A673 (cell line): ENCODE data around the gene SLC25A25.

Source experiments
- CTCF ChIP-seq: fragments of 300-800, 200-600 bp; sonication (generic); conservative IDR thresholded peaks from 2 replicates; pipeline ENCODE4 v1.5.1; 2017; ENCODE audit warnings: low read depth, mild to moderate bottlenecking, antibody characterized with exemption, low read length, moderate library complexity, mixed read lengths
- EZH2 ChIP-seq: fragments of 200-600 bp; sonication (generic); IDR thresholded peaks from 2 replicates; pipeline ENCODE4 v1.6.1; 2017; ENCODE audit warnings: borderline replicate concordance, low read depth, mild to moderate bottlenecking, mixed read lengths, antibody characterized with exemption, low read length; ENCODE audit not compliant: poor library complexity, severe bottlenecking

DNA sequence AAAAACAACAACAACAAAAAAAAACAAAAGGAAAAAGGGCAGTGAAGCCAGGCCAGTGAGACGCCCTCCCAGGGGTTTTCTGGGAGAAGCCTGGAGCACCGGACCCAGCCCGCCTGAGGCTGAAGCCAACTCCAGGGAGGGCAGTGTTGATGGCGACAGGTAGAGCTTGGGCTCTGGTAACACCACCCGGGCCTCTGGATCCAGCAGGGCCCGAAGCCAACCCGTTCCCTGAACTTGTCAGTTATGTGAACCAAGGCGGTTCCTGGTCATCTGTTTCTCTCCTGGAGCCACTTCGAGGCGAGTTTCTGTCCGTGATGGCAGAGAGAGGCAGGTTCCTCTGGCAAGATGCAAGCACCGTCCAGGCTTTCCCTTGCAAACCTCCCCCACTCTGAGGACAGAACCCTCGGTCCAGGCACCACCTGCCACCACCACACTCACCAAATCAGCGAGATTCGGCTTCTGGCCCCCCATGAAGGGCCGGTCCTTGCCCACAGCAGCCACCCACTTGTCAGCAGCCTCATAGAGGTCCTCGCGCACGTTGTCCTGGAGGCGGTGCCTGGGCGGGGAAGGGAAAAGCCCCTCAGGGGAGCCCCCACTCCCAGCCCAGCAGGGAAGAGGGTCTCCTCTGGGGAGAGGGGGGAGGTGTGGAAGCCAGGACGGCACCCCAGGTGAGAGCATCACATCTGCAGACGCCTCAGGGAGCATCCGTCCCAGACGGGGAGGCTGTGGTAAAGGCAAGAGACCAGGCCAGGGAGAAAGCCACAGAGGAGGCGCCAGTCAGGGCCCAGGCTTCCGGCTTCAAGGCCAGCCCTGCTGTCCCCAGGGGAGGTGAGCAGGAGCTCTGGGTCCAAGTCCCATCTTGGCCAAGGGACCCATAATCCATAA is 54.1 kb downstream of the SLC25A25 start:
- TF ChIP-seq CTCF (no peak), EZH2 (no peak)
